C4-2B (cell line): ENCODE measurements around the gene IQCB1.

Experiments used
- ZFX ChIP-seq: fragments of 450-650 bp; IDR thresholded peaks from 2 replicates; pipeline ENCODE4 v1.6.1; 2017
- TF ChIP-seq, protein P1 (sequence below): fragments of 450-650 bp; conservative IDR thresholded peaks from 2 replicates; pipeline ENCODE4 v1.5.1; 2017; ENCODE audit warnings: mild to moderate bottlenecking

DNA sequence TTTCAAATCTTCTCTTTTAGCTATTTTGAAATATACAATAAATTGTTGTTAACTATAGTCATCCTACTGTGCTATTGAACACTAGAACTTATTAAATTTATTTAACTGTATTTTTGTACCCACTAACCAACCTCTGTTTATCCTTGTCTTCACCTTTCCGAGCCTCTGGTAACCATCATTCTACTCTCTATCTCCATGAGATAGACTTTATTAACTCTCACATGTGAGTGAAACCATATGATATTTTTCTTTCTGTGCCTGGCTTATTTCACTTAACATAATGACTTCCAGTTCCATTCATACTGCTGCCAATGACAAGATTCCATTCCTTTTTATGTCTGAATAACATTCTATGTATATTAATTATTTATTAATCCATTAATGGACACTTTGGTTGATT lies 43.6 kb upstream of the IQCB1 start:
- TF ChIP-seq, protein P1, sequence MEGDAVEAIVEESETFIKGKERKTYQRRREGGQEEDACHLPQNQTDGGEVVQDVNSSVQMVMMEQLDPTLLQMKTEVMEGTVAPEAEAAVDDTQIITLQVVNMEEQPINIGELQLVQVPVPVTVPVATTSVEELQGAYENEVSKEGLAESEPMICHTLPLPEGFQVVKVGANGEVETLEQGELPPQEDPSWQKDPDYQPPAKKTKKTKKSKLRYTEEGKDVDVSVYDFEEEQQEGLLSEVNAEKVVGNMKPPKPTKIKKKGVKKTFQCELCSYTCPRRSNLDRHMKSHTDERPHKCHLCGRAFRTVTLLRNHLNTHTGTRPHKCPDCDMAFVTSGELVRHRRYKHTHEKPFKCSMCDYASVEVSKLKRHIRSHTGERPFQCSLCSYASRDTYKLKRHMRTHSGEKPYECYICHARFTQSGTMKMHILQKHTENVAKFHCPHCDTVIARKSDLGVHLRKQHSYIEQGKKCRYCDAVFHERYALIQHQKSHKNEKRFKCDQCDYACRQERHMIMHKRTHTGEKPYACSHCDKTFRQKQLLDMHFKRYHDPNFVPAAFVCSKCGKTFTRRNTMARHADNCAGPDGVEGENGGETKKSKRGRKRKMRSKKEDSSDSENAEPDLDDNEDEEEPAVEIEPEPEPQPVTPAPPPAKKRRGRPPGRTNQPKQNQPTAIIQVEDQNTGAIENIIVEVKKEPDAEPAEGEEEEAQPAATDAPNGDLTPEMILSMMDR: no peak
- no peak for TF ChIP-seq ZFX
